Loucy (cell line): ENCODE data around the gene SLC7A8.

Experiments
- CTCF ChIP-seq: fragments of 200-600 bp; sonication (generic); conservative IDR thresholded peaks from 2 replicates; pipeline ENCODE4 v1.5.1; 2014; ENCODE audit warnings: mild to moderate bottlenecking, antibody characterized with exemption, low read length
- EZH2phosphoT487 ChIP-seq: fragments of 200-600 bp; IDR thresholded peaks from 2 replicates; pipeline ENCODE4 v1.6.1; 2018; ENCODE audit warnings: antibody characterized with exemption, mild to moderate bottlenecking, moderate library complexity, borderline replicate concordance

- TF ChIP-seq CTCF (no peak), EZH2phosphoT487 (no peak)
Measured at GRCh38 chr14:23173796-23174195, 9.7 kb downstream of the SLC7A8 start.
